ENCODE data around the gene CDADC1. TPM values are rescaled to one million over a fixed set of nuclear protein-coding genes. Genes with fewer than 3 reads are reported as not detected.
"Not testable (repeated sequence)": the region's sequence is repeated elsewhere in the genome, so short reads cannot be mapped to it uniquely, and the experiment has no call there.

Gene CDADC1
- polyA plus RNA-seq, 3 donors: 12.6 to 17.4 (median 13.9) TPM

DNA sequence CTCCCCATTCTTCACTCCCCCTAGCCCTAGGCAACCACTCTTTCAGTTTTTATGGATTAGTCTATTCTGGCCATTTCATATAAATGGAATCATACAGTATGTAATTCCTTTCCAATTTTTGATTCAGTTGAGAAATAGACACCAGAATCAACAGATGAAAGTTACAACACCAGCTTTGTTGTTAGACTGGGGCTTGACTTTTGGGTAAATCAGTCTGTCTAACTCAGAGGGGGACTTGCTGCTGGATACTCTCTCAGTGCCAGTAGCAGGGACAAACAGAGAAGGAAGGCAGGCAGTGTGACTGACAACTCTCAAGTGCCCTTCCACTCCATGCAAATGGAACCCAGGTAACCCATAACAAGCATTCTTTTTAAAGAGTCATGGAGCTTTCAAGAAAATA, 40.7 kb downstream of the CDADC1 start:
- DNase-seq: no peak

DNA sequence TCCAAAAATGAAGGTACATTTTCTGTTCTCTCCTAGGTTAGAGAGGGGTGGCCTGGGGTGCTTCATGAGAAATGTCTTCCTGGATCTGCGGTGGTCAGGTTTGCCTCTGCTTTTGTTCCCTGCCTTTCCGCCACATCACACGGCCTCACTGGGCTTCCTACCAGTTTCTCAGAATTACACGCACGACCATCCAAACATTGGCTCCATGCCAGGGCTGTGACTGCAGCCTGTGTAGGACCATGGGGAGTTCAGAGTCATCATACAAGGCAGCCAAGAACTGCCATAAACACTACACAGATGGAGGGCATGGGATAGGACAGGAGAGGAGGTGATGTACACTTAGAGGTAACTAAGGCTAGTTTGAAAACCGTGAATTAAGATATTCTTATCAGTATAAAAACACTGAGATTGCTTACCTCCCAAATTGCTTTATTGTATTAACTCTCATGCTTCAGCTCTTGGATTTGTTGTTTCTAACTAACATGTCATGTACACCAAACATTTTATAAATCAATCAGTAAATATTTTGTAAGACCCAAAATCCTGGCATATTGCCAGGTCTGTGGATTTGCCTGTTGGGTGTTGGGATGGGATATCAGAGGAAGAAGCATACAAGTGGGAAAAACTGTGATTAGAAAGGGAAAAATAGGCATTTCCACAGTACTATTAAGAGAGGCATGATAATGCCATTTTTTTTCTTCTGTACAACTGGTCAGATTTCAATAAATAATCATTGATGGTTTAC, 45.2 kb downstream of the CDADC1 start:
- DNase-seq: no peak

GRCh38 chr13:49294723-49295122, 47.0 kb downstream of the CDADC1 start:
- DNase-seq: not testable (repeated sequence)

DNA sequence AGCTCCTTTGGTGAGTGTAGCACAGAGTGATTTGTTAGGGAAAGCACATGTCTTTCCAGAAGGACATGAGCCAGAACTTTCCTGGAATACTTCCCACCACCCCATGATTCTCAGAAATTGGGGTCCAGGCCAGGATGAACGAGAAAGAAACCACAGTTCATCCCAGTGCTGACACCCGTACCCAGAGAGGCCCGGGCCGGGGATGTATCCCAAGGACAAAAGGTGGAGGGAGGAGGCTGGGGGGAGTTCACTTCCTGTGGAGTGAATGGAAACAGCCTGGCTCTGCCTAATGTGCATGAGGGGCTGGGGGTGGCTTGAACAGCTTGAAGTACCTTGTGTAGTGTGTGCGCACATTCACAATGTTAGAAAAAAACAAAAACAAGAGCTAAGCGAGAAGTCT, 47.5 kb downstream of the CDADC1 start:
- no peak for DNase-seq

DNA sequence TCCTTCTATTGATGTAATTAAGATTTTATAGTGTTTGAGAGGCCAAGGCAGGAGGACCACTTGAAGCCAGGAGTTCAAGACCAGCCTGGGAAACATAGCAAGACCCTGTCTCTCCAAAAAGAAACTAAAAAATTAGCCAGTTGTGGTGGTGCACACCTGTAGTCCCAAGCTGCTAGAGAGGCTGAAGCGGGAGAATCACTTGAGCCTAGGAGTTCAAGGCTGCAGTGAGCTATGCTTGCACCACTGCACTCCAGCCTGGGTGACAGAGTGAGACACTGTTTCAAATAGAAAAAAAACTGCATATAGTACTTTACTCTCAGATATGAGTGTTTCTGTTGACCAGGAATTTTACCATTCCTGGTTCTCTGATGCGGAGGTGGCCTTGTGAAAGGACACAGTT, 48.9 kb downstream of the CDADC1 start:
- no peak for DNase-seq

DNA sequence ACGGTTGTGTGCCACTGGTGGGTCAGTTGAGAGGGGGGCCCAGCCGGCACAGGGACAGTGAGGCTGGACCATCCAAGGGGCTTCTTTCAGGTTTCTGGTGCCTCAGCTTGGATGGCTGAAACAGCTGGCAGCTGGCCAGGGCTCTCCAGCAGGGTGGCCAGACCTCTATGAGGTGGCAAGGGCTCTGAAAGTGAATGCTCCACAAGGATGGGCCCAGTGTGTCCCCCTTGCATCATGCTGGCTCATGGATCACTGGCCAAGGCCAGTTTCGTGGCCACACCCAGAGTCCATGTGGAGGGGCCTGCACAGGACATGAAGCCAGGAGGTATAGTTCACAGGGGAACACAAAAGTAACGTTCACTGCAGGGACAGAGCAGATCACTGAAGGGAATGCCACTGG, 49.6 kb downstream of the CDADC1 start:
- DNase-seq: no peak

GRCh38 chr13:49298416-49298815, 50.7 kb downstream of the CDADC1 start:
- no peak for DNase-seq

DNA sequence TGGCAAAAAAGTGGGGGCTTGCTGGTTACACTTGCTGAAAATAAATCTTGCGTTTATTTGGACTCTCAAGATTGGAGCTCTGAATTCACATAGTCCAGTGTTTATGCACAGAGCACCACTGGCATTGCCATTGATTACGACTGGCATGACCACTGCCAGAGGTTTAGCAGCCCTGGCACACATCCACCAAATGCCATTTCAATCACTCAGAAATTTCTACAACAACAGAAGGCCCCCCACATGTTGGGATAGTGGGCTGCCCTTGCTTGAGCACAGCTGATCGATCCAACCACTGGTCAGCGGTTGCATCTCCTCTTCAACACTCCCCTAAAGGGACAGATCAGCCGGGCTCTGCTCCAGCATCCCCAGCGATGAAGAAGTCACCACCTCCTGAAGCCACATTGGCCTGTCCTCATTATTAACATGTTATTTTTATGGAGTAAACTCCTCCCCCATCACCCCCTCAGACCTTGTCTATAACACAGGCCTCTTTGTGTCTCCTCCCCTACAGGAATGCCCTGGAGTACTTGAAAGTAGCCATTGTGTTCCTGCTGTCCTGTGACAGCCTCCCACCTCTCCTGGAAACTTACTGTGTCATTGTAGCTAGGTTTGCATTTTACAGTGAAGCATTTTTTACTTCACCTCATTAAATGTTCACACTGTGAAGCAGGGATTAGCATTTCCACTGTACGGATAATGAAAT, 51.3 kb downstream of the CDADC1 start:
- no peak for DNase-seq

- no peak for DNase-seq
Observed at GRCh38 chr13:49300276-49300675, 52.6 kb downstream of the CDADC1 start.

DNA sequence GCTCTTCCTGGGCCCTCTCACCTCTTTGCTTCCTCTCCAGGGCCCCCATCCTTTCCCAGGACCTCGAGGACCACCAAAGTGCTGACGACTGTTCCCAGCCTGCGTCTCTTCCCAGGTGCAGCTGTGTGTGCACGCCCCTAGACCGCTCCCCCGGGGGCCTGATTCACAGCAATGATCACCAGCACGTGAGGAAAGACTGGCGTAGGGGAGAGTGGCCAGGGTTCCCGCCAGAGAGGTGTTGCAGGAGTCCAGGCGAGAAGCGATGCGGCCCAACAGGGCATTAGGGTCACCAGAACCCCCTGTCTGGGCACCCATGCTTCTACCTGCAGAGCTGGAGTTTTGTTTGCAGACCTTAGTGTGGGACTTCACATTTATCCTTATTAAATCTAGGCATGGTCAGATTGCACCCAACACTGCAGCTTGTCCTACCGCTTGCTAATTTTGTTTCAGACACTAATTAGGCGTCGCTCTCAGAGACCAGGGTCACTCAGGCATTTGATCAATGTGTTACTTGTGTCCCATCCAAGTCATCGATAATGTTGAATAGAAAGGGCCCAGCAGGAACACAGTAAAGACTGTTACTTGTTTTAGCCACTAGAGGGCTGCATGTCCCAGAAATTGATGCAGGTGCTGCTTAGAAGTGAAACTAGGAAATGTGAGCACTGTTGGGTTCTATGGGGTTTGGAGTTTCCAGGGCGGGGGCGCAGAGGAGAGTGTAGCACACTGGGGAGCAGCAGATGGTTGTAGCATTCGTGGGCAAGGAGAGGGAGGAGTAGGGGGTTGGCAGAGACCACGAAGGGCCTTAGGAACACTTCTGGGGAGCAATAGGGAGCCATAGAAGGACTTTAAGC, 53.2 kb downstream of the CDADC1 start:
- DNase-seq: no peak

DNA sequence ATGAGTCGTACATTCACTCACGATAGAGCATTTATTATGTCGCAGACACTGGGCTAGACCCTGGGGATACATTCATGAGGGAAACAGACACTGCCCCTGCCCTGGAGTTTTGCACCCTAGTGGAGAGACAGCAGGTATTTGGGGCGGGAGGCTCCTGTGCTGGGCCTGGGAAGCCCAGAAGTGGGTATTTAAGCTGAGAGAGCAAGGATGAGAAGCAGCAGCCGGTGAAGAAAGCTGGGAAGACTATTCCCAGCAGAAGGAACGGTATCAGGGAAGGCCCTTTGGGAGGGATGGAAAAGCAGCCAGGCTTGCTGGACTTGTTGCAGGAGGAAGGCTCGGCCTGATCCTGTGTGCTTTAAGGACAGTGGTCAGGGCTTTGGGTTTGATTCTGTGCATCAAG, 54.5 kb downstream of the CDADC1 start:
- DNase-seq: no peak

DNA sequence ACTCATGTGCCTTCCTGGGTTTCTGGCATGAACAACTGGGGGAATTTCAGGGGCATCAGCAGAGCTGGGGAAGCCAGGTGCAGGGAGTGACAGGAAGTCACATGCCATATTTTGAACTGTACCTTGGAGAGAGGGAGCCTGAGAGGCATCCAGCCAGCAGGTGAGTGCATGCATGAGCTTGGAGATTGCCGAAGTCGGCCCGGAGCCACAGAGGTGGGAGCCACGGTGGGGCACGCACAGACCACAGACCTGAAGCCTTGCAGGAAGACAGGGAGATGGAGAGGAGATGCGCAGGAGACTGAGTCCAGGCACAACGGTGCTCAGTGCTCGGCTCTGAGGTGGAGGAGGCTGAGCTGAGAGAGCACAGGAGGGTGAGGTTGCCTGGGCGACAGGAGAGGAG, 55.1 kb downstream of the CDADC1 start:
- DNase-seq: no peak

DNA sequence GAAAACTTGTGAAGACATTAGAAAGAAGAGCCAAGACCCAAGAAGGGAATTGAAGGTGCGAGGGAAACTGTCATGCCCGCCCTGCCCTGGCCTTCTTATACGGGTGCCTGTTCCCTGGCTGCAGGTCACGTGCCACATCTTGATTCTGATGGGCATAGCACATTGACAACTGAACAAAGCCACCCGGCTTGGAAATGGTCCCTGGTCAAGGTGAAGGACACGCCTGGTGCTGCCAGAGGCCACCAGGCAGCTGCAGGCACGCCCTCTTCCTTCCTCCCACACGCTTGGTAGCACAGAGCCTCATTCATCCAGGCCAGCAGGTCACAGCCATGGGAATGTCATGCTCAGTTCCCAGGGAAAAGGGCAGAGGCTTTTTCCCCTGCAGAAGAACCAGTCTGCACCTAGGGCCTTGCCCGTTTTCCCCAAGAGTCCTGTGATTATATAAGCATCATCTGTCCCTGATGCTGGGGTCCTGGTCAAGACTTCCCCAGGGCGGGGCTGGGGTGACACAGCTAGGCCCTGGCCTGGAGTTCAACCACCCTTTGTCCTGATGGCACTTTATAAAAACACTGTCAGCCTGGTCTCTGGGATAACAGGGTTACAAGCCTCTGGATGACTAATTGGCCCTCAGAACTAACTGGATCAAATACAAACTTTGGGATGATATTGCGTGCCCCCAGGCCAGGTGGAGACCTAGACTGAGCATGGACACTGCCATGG, 56.0 kb downstream of the CDADC1 start:
- no peak for DNase-seq

DNA sequence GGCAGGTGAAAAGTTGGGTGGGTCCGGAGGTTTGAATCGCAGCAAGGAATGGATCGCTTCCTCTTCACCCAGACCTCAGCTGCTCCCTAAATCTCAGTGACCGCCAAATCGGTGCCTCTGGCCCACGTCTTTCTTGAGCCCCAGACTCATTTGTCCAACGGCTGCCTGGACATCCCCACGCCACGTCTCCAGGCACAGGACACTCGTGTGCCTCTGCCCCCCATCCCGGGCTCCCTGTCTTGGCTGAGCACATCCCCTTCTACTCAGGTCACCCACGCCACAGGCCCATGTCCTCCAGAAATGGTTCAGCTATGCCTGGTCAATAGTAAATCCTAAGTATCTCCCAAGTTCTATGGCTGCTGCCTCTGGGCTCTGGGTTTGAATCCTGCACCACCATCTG, 56.6 kb downstream of the CDADC1 start:
- DNase-seq: no peak

DNA sequence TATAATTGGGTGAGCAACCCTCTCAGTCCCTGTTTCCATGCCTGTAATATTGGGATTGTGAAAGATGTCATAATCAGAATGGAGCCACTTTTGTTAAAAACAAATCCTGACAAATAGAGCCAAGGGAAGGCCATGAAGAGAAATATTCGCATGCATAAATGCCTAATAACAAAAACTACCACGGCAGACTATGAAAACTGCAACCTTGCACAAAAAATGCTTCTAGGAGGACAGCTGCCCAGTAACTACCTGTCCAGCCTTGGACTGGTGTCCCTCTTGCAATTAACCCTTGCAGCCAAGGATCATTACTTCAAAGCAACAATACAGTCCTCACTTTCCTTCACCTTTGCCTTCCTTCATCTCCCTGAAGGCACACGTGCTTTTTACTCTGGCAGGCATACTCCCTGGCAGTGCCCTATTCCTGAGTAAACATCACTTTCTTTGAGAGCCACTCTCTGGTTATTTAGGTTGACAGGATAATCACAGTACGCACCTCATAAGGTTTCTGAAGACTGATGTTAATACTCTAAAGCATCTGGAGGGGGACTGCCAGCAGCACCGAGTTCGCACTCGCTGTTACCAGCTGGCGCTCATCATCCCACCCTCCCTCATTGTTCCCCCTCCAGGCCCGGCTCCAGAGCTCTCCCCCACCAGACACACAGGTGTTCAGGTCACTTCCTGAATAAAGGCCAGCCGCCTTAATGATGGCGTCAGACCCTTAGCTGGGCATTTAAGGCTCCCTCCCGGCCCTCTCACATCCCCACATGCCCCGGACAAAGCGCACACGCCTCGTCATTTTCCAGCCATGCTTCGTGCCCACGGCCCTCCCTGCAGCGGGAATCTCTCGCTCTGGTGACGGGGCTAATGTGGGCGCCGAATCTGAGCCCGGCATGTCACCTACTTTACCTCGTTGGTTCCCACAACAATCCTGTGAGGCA, 57.3 kb downstream of the CDADC1 start:
- DNase-seq: peak; percentile 58

GRCh38 chr13:49305792-49306425, 58.2 kb downstream of the CDADC1 start:
- DNase-seq: no peak

DNA sequence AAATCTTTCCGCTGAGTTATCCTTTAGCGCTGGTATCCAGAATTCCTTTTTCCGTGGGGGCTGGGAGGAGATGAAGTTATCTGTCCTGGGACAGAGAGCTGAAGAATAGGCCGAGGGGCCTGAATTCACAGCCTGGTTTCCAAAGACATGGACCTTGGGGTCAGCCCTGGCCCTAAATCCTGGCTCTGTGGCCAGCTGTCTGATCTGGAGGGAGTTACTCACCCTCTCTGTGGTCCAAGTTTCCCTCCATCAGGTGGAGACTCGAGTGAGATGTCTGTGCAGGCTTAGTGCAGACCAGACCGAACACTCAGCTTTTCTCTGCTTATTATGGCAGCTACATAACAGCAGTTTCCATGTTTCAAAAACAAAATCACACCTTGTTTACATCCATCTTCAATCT, 59.6 kb downstream of the CDADC1 start:
- DNase-seq: no peak

GRCh38 chr13:49308097-49308875, 60.6 kb downstream of the CDADC1 start:
- DNase-seq: no peak

DNA sequence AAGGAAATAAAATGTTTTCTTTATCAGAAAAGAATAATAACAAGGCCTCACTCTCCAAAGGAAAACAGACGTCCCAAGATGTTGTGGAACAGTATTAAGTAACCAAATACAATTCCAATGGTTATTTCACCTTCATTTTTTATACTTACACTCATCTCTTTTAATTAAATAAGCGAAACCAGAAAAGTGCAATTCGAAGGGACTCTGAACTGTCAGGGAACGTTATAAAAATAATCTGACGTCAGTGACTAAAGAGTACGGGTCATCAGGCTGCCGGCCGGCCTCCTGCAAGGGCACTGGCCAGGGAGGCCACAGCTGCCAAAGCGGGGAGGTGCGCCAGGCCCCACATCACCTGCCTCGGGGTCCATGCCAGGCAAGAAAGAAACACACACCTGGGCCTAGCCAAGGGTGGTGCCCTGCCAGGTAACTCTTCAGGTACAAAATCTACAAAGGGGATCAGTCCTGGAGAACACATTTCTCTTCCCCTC, 61.2 kb downstream of the CDADC1 start:
- DNase-seq: no peak

Measured in renal pelvis (tissue), 4 donors.